ENCODE data around the gene GALNT7.
A peak's percentile ranks its signal among the peaks of the same experiment; 100 is the strongest.

Gene GALNT7

GRCh38 chr4:173318648-173319211 is 150.1 kb downstream of the GALNT7 start:
- H3K4me3 ChIP-seq (ENCODE audit: low read length), result no peak overlapping the region
- peaks cover 9% of the 10 kb centered on the region for H3K4me1 ChIP-seq (ENCODE audit: insufficient read depth, low read length)
- peaks cover 22% of the 10 kb centered on the region for H3K36me3 ChIP-seq (ENCODE audit: insufficient read depth, low read length)
- no peaks in the 10 kb centered on the region for H3K9me3 ChIP-seq (ENCODE audit: low read length)
- no peak overlapping the region for H2AFZ ChIP-seq (ENCODE audit: low read depth, low read length)
- H3K27me3 ChIP-seq (ENCODE audit: insufficient read depth, low read length), result no peaks in the 10 kb centered on the region

- H3K27me3 ChIP-seq (ENCODE audit: insufficient read depth, low read length), result no peaks in the 10 kb centered on the region
- no peak overlapping the region for H3K4me3 ChIP-seq (ENCODE audit: low read length)
- peaks cover 9% of the 10 kb centered on the region for H3K4me1 ChIP-seq (ENCODE audit: insufficient read depth, low read length)
- H3K9me3 ChIP-seq (ENCODE audit: low read length), result no peaks in the 10 kb centered on the region
- H3K36me3 ChIP-seq (ENCODE audit: insufficient read depth, low read length), result peaks cover 16% of the 10 kb centered on the region
- H2AFZ ChIP-seq (ENCODE audit: low read depth, low read length), result no peak overlapping the region
Observed at GRCh38 chr4:173319696-173320095, 151.1 kb downstream of the GALNT7 start.

- H3K9me3 ChIP-seq (ENCODE audit: low read length), result no peaks in the 10 kb centered on the region
- no peak overlapping the region for H2AFZ ChIP-seq (ENCODE audit: low read depth, low read length)
- H3K4me1 ChIP-seq (ENCODE audit: insufficient read depth, low read length), result peaks cover 4% of the 10 kb centered on the region
- peaks cover 38% of the 10 kb centered on the region for H3K36me3 ChIP-seq (ENCODE audit: insufficient read depth, low read length)
- no peak overlapping the region for H3K4me3 ChIP-seq (ENCODE audit: low read length)
- no peaks in the 10 kb centered on the region for H3K27me3 ChIP-seq (ENCODE audit: insufficient read depth, low read length)
Observed at GRCh38 chr4:173325007-173325736, 156.6 kb downstream of the GALNT7 start.

GRCh38 chr4:173328236-173328901 is 159.8 kb downstream of the GALNT7 start:
- peaks cover 25% of the 10 kb centered on the region for H3K4me1 ChIP-seq (ENCODE audit: insufficient read depth, low read length)
- H3K9me3 ChIP-seq (ENCODE audit: low read length), result no peaks in the 10 kb centered on the region
- no peak overlapping the region for H2AFZ ChIP-seq (ENCODE audit: low read depth, low read length)
- H3K4me3 ChIP-seq (ENCODE audit: low read length), result no peak overlapping the region
- H3K27me3 ChIP-seq (ENCODE audit: insufficient read depth, low read length), result no peaks in the 10 kb centered on the region
- peaks cover 54% of the 10 kb centered on the region for H3K36me3 ChIP-seq (ENCODE audit: insufficient read depth, low read length)

- Histone ChIP-seq H3K36me3 (ENCODE audit: insufficient read depth, low read length) (peaks cover 52% of the 10 kb centered on the region), H2AFZ (ENCODE audit: low read depth, low read length) (no peak overlapping the region), H3K27me3 (ENCODE audit: insufficient read depth, low read length) (no peaks in the 10 kb centered on the region), H3K9me3 (ENCODE audit: low read length) (no peaks in the 10 kb centered on the region), H3K4me1 (ENCODE audit: insufficient read depth, low read length) (peaks cover 25% of the 10 kb centered on the region), H3K4me3 (ENCODE audit: low read length) (peak overlapping the region; percentile 16)
Observed at GRCh38 chr4:173330590-173330989, 162.0 kb downstream of the GALNT7 start.

GRCh38 chr4:173332021-173332487 is 163.4 kb downstream of the GALNT7 start:
- peaks cover 50% of the 10 kb centered on the region for H3K36me3 ChIP-seq (ENCODE audit: insufficient read depth, low read length)
- no peak overlapping the region for H2AFZ ChIP-seq (ENCODE audit: low read depth, low read length)
- H3K27me3 ChIP-seq (ENCODE audit: insufficient read depth, low read length), result no peaks in the 10 kb centered on the region
- H3K4me3 ChIP-seq (ENCODE audit: low read length), result peak overlapping the region; percentile 89
- peaks cover 33% of the 10 kb centered on the region for H3K4me1 ChIP-seq (ENCODE audit: insufficient read depth, low read length)
- no peaks in the 10 kb centered on the region for H3K9me3 ChIP-seq (ENCODE audit: low read length)

GRCh38 chr4:173332963-173333657 is 164.5 kb downstream of the GALNT7 start:
- no peaks in the 10 kb centered on the region for H3K9me3 ChIP-seq (ENCODE audit: low read length)
- peaks cover 50% of the 10 kb centered on the region for H3K36me3 ChIP-seq (ENCODE audit: insufficient read depth, low read length)
- peaks cover 33% of the 10 kb centered on the region for H3K4me1 ChIP-seq (ENCODE audit: insufficient read depth, low read length)
- no peak overlapping the region for H2AFZ ChIP-seq (ENCODE audit: low read depth, low read length)
- peak overlapping the region; percentile 89 for H3K4me3 ChIP-seq (ENCODE audit: low read length)
- no peaks in the 10 kb centered on the region for H3K27me3 ChIP-seq (ENCODE audit: insufficient read depth, low read length)

- Histone ChIP-seq H3K27me3 (ENCODE audit: insufficient read depth, low read length) (no peaks in the 10 kb centered on the region), H3K4me3 (ENCODE audit: low read length) (peak overlapping the region; percentile 89), H2AFZ (ENCODE audit: low read depth, low read length) (no peak overlapping the region), H3K36me3 (ENCODE audit: insufficient read depth, low read length) (peaks cover 45% of the 10 kb centered on the region), H3K4me1 (ENCODE audit: insufficient read depth, low read length) (peaks cover 33% of the 10 kb centered on the region), H3K9me3 (ENCODE audit: low read length) (no peaks in the 10 kb centered on the region)
Observed at GRCh38 chr4:173333658-173334084, 165.1 kb downstream of the GALNT7 start.

GRCh38 chr4:173334085-173334890 is 165.7 kb downstream of the GALNT7 start, which contains the start of gene HMGB2:
TSS of gene HMGB2 (minus strand) at chr4:173334358. CDS start at chr4:173333649, 709 bp downstream.
- peak within 1 kb of the TSS; percentile 89 for H3K4me3 ChIP-seq (ENCODE audit: low read length)
- peaks cover 33% of the 10 kb centered on the region for H3K4me1 ChIP-seq (ENCODE audit: insufficient read depth, low read length)
- no peaks in the 10 kb centered on the region for H3K9me3 ChIP-seq (ENCODE audit: low read length)
- peak within 1 kb of the TSS; percentile 88 for H2AFZ ChIP-seq (ENCODE audit: low read depth, low read length)
- H3K36me3 ChIP-seq (ENCODE audit: insufficient read depth, low read length), result peaks cover 39% of the 10 kb centered on the region
- H3K27me3 ChIP-seq (ENCODE audit: insufficient read depth, low read length), result no peaks in the 10 kb centered on the region

GRCh38 chr4:173334891-173335752 is 166.5 kb downstream of the GALNT7 start:
- H3K36me3 ChIP-seq (ENCODE audit: insufficient read depth, low read length), result peaks cover 31% of the 10 kb centered on the region
- H2AFZ ChIP-seq (ENCODE audit: low read depth, low read length), result peak overlapping the region; percentile 88
- no peaks in the 10 kb centered on the region for H3K27me3 ChIP-seq (ENCODE audit: insufficient read depth, low read length)
- peak overlapping the region; percentile 89 for H3K4me3 ChIP-seq (ENCODE audit: low read length)
- peaks cover 33% of the 10 kb centered on the region for H3K4me1 ChIP-seq (ENCODE audit: insufficient read depth, low read length)
- H3K9me3 ChIP-seq (ENCODE audit: low read length), result no peaks in the 10 kb centered on the region

- no peaks in the 10 kb centered on the region for H3K27me3 ChIP-seq (ENCODE audit: insufficient read depth, low read length)
- H3K4me3 ChIP-seq (ENCODE audit: low read length), result no peak overlapping the region
- peaks cover 31% of the 10 kb centered on the region for H3K4me1 ChIP-seq (ENCODE audit: insufficient read depth, low read length)
- no peak overlapping the region for H2AFZ ChIP-seq (ENCODE audit: low read depth, low read length)
- H3K36me3 ChIP-seq (ENCODE audit: insufficient read depth, low read length), result peaks cover 9% of the 10 kb centered on the region
- no peaks in the 10 kb centered on the region for H3K9me3 ChIP-seq (ENCODE audit: low read length)
Observed at GRCh38 chr4:173337463-173337862, 168.9 kb downstream of the GALNT7 start.
